ENCODE data around the gene CCDC85A. TPM values are rescaled to one million over a fixed set of nuclear protein-coding genes. Genes with fewer than 3 reads are reported as not detected.

The CCDC85A gene
- total RNA-seq, 6 donors from 2014 or later: 11.6 to 41.7 (median 26.1) TPM

GRCh38 chr2:56239437-56239836, 55.6 kb downstream of the CCDC85A start:
- Histone ChIP-seq H3K36me3 (no peaks in the 10 kb centered on the region), H3K9me3 (no peaks in the 10 kb centered on the region), H3K27ac (no peak overlapping the region), H3K27me3 (no peaks in the 10 kb centered on the region), H3K4me1 (no peaks in the 10 kb centered on the region), H3K4me3 (no peak overlapping the region)
- ATAC-seq (ENCODE audit: low FRiP score in 2 of 2) (no peak), DNase-seq (no peak)
- WGBS, 2 donors: 69 to 77% methylated on average over 1 of the region's 1 CpG
- TF ChIP-seq EP300 (IDR thresholded peaks at IDR 0.05): no peak
- no peak for TF ChIP-seq POLR2AphosphoS5 (IDR thresholded peaks at IDR 0.05)
- no peak for TF ChIP-seq CTCF (IDR thresholded peaks at IDR 0.05)
- no peak for TF ChIP-seq POLR2A (IDR thresholded peaks at IDR 0.05)

- 93 to 96% methylated on average over 5 of the region's 5 CpGs for WGBS, 2 donors
- no peaks in the 10 kb centered on the region for H3K9me3 ChIP-seq
- H3K27ac ChIP-seq: no peak overlapping the region
- no peak overlapping the region for H3K4me3 ChIP-seq
- DNase-seq (no peak), ATAC-seq (ENCODE audit: low FRiP score in 2 of 2) (no peak)
- TF ChIP-seq POLR2AphosphoS5 (IDR thresholded peaks at IDR 0.05): no peak
- H3K4me1 ChIP-seq: no peaks in the 10 kb centered on the region
- H3K27me3 ChIP-seq: no peaks in the 10 kb centered on the region
- H3K36me3 ChIP-seq: no peaks in the 10 kb centered on the region
These were observed 56.4 kb downstream of the CCDC85A start for GRCh38 chr2:56240210-56240609.

DNA sequence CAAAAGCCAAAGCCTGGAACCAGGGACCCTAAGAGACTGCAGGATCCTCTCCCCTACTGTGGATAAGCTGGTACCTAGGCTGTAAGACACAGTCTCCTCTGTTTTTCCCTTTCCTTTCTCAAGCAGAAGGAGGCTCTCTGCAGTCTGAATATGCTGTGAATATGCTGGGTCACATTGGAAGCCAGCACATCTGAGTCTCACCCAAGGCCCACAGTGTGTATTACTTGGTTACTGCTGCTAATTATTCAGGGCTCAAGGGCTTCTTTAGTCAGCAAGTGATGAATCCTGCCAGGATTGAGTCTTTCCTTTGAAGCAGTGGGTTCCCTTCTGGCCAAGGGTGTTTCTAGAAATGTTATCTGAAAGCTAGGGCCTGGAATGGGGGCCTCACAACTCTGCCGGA, 60.7 kb downstream of the CCDC85A start:
- no peak for TF ChIP-seq POLR2A (IDR thresholded peaks at IDR 0.05)
- TF ChIP-seq POLR2AphosphoS5 (IDR thresholded peaks at IDR 0.05): no peak
- TF ChIP-seq CTCF (IDR thresholded peaks at IDR 0.05): no peak
- TF ChIP-seq EP300 (IDR thresholded peaks at IDR 0.05): no peak
- no peak overlapping the region for H3K27ac ChIP-seq
- H3K9me3 ChIP-seq: no peaks in the 10 kb centered on the region
- no peaks in the 10 kb centered on the region for H3K27me3 ChIP-seq
- 78 to 100% methylated on average over 1 of the region's 1 CpG for WGBS, 2 donors
- DNase-seq (no peak), ATAC-seq (ENCODE audit: low FRiP score in 2 of 2) (no peak)
- H3K36me3 ChIP-seq: no peaks in the 10 kb centered on the region
- H3K4me1 ChIP-seq: peaks cover 0 to 4% (median 1%) of the 10 kb centered on the region in 4 donors
- H3K4me3 ChIP-seq: no peak overlapping the region

GRCh38 chr2:56244911-56245530, 61.2 kb downstream of the CCDC85A start:
- Histone ChIP-seq H3K27me3 (no peaks in the 10 kb centered on the region), H3K4me1 (peaks cover 0 to 7% (median 2%) of the 10 kb centered on the region in 4 donors), H3K27ac (no peak overlapping the region), H3K36me3 (no peaks in the 10 kb centered on the region), H3K4me3 (no peak overlapping the region), H3K9me3 (no peaks in the 10 kb centered on the region)
- 100% methylated on average over 1 of the region's 1 CpG for WGBS, 2 donors
- TF ChIP-seq POLR2A (IDR thresholded peaks at IDR 0.05) (no peak), CTCF (IDR thresholded peaks at IDR 0.05) (no peak), POLR2AphosphoS5 (IDR thresholded peaks at IDR 0.05) (no peak), EP300 (IDR thresholded peaks at IDR 0.05) (no peak)
- no peak for ATAC-seq (ENCODE audit: low FRiP score in 2 of 2)
- peak in 1 of 2 donors; percentile 20 for DNase-seq

DNA sequence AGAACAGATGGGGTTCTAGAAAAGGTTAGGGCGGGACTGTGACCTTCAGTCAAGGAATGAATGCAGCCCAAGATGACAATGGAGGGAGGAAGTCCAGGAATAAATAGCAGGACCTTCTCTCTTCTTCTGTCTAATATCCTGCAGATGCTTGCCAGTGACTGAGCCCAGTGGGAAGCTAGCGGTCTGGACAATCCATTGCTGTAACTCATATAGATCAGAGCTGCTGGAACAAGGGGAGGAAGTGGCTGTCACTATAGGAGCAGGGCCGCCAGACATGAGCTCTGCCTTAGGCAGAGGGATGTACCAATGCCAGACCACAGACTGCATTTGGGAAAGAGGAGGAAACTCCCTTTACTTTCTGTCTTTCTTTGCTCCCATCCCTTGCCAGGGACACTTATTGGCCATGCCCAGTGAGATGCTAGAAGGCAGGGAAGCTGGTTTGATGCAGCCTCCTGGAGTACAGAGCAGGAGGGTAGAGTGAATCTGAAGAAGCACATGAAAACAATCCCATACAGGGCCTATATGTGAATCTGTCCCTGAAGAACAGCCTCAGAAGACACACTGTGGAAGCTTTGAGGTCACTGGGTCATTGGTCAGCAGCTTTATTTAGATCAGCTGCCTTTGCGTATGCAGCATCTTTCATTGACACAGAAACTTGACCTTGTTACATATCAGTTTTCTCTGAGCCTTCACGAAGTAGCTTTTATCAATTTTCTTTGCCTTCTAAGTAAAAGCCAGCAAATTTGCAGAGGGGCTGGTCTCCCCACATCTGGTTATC, 65.4 kb downstream of the CCDC85A start:
- no peak overlapping the region for H3K4me3 ChIP-seq
- H3K9me3 ChIP-seq: no peaks in the 10 kb centered on the region
- ATAC-seq (ENCODE audit: low FRiP score in 2 of 2) (no peak), DNase-seq (no peak)
- peak overlapping the region in 1 of 4 donors; percentile 37 for H3K27ac ChIP-seq
- peaks cover 0 to 8% (median 2%) of the 10 kb centered on the region in 4 donors for H3K4me1 ChIP-seq
- no peaks in the 10 kb centered on the region for H3K27me3 ChIP-seq
- WGBS, 2 donors: 66 to 73% methylated on average over 5 of the region's 5 CpGs
- no peak for TF ChIP-seq EP300 (IDR thresholded peaks at IDR 0.05)
- TF ChIP-seq POLR2AphosphoS5 (IDR thresholded peaks at IDR 0.05): no peak
- no peaks in the 10 kb centered on the region for H3K36me3 ChIP-seq
